ENCODE measurements around the gene VEPH1.
A peak's percentile ranks its signal among the peaks of the same experiment; 100 is the strongest.

The VEPH1 gene

GRCh38 chr3:157533298-157534070 is 30.3 kb upstream of the VEPH1 start:
- peaks cover 12% of the 10 kb centered on the region for H3K4me1 Mint-ChIP-seq
- no peak for DNase-seq
- no peak for TF ChIP-seq CTCF (IDR thresholded peaks at IDR 0.05)
- H3K36me3 Mint-ChIP-seq (ENCODE audit: low read depth), result no peaks in the 10 kb centered on the region
- peaks cover 11% of the 10 kb centered on the region for H3K9me3 Mint-ChIP-seq
- H3K4me3 Mint-ChIP-seq, result no peak overlapping the region
- no peak overlapping the region for H3K27ac Mint-ChIP-seq
- H3K27me3 Mint-ChIP-seq (ENCODE audit: low read depth, poor library complexity), result peaks cover 3% of the 10 kb centered on the region

GRCh38 chr3:157532529-157533297 is 29.5 kb upstream of the VEPH1 start:
- peak; percentile 31 for DNase-seq
- Mint-ChIP-seq H3K36me3 (ENCODE audit: low read depth) (no peaks in the 10 kb centered on the region), H3K27me3 (ENCODE audit: low read depth, poor library complexity) (peaks cover 3% of the 10 kb centered on the region), H3K27ac (no peak overlapping the region), H3K4me1 (peaks cover 12% of the 10 kb centered on the region), H3K4me3 (no peak overlapping the region), H3K9me3 (peaks cover 11% of the 10 kb centered on the region)
- TF ChIP-seq CTCF (IDR thresholded peaks at IDR 0.05), result peak; percentile 71

GRCh38 chr3:157531771-157532170 is 28.6 kb upstream of the VEPH1 start:
- Mint-ChIP-seq H3K36me3 (ENCODE audit: low read depth) (no peaks in the 10 kb centered on the region), H3K9me3 (peaks cover 10% of the 10 kb centered on the region), H3K4me1 (peaks cover 12% of the 10 kb centered on the region), H3K27ac (no peak overlapping the region), H3K27me3 (ENCODE audit: low read depth, poor library complexity) (peaks cover 3% of the 10 kb centered on the region), H3K4me3 (no peak overlapping the region)
- TF ChIP-seq CTCF (IDR thresholded peaks at IDR 0.05), result no peak
- no peak for DNase-seq

- no peak for DNase-seq
- Mint-ChIP-seq H3K27ac (no peak overlapping the region), H3K4me3 (no peak overlapping the region), H3K4me1 (peaks cover 12% of the 10 kb centered on the region), H3K36me3 (ENCODE audit: low read depth) (no peaks in the 10 kb centered on the region), H3K27me3 (ENCODE audit: low read depth, poor library complexity) (peaks cover 3% of the 10 kb centered on the region), H3K9me3 (peaks cover 5% of the 10 kb centered on the region)
- TF ChIP-seq CTCF (IDR thresholded peaks at IDR 0.05), result no peak
Observed at GRCh38 chr3:157531301-157531660, 28.1 kb upstream of the VEPH1 start.

- H3K4me3 Mint-ChIP-seq, result no peak overlapping the region
- TF ChIP-seq CTCF (IDR thresholded peaks at IDR 0.05), result no peak
- H3K27ac Mint-ChIP-seq, result peak overlapping the region; percentile 31
- peaks cover 3% of the 10 kb centered on the region for H3K27me3 Mint-ChIP-seq (ENCODE audit: low read depth, poor library complexity)
- H3K4me1 Mint-ChIP-seq, result peaks cover 12% of the 10 kb centered on the region
- no peak for DNase-seq
- peaks cover under 1% of the 10 kb centered on the region for H3K9me3 Mint-ChIP-seq
- no peaks in the 10 kb centered on the region for H3K36me3 Mint-ChIP-seq (ENCODE audit: low read depth)
Observed at GRCh38 chr3:157530637-157531300, 27.6 kb upstream of the VEPH1 start.
